K562 (cell line): ENCODE results near the gene GNPAT. TPM values are rescaled to one million over a fixed set of nuclear protein-coding genes. Genes with fewer than 3 reads are reported as not detected.

Experiments
- ARID1B ChIP-seq: fragments of 450-650 bp; IDR thresholded peaks from 2 replicates; pipeline ENCODE4 v1.6.1; 2016; ENCODE audit warnings: antibody characterized with exemption, mild to moderate bottlenecking, inconsistent platforms
- BRF2 ChIP-seq: IDR thresholded peaks from 3 replicates; pipeline ENCODE4 v1.6.1; 2011; ENCODE audit warnings: borderline replicate concordance, mild to moderate bottlenecking; ENCODE audit not compliant: insufficient read length, insufficient read depth
- CCAR2 ChIP-seq: fragments of 200-400 bp; formaldehyde crosslinking; IDR thresholded peaks from 2 replicates; pipeline ENCODE4 v1.6.1; 2017; ENCODE audit warnings: mild to moderate bottlenecking, low read depth, low read length
- CEBPG ChIP-seq, 3 experiments: fragments of 200-800 bp in 1 of 3; sonication (Bioruptor generic) in 1 of 3; sonication (generic) in 1 of 3; formaldehyde crosslinking in 1 of 3; IDR thresholded peaks in 2 of 3; conservative IDR thresholded peaks in 1 of 3; 2 replicates each; pipeline versions ENCODE4 v1.6.1 to v1.8.0; 2016 to 2022; ENCODE audit warnings: missing compliant biosample characterization in 2 of 3, missing genetic modification characterization in 2 of 3, mild to moderate bottlenecking in 1 of 3, missing genetic modification reagents in 1 of 3
- CREB3 ChIP-seq: fragments of 450-650 bp; conservative IDR thresholded peaks from 2 replicates; pipeline ENCODE4 v1.6.1; 2016; ENCODE audit warnings: missing genetic modification characterization, low read depth, mild to moderate bottlenecking, missing compliant biosample characterization, moderate library complexity
- ETV5 ChIP-seq: sonication (generic); formaldehyde crosslinking; IDR thresholded peaks from 2 replicates; pipeline ENCODE4 v1.4.0; 2020; ENCODE audit warnings: low read depth, mild to moderate bottlenecking, missing genetic modification reagents
- HDAC8 ChIP-seq: fragments of 450-650 bp; IDR thresholded peaks from 2 replicates; pipeline ENCODE4 v1.6.1; 2016; ENCODE audit warnings: mild to moderate bottlenecking, missing genetic modification characterization, moderate library complexity, missing compliant biosample characterization
- HES1 ChIP-seq: fragments of 450-650 bp; IDR thresholded peaks from 2 replicates; pipeline ENCODE4 v1.6.1; 2016; ENCODE audit warnings: low read depth, mild to moderate bottlenecking, moderate library complexity
- KLF6 ChIP-seq: fragments of 250-450 bp; sonication (Bioruptor Pico); IDR thresholded peaks from 2 replicates; pipeline ENCODE4 v1.4.0; 2020; ENCODE audit warnings: mild to moderate bottlenecking, moderate library complexity, borderline replicate concordance
- MCM3 ChIP-seq: fragments of 450-650 bp; IDR thresholded peaks from 2 replicates; pipeline ENCODE4 v1.6.1; 2016
- MED1 ChIP-seq: sonication (generic); formaldehyde crosslinking; IDR thresholded peaks from 2 replicates; pipeline ENCODE4 v1.8.1; 2023; ENCODE audit warnings: missing genetic modification reagents, borderline replicate concordance
- MEF2D ChIP-seq: conservative IDR thresholded peaks from 2 replicates; pipeline ENCODE4 v1.6.1; 2016; ENCODE audit warnings: low read depth, missing genetic modification characterization, missing compliant biosample characterization
- NR2C1 ChIP-seq, 2 experiments: fragments of 450-650 bp; IDR thresholded peaks; 2 replicates each; pipeline ENCODE4 v1.6.1; 2017; ENCODE audit warnings: mild to moderate bottlenecking in 2 of 2, antibody characterized with exemption in 1 of 2, inconsistent platforms in 1 of 2, missing compliant biosample characterization in 1 of 2, missing genetic modification characterization in 1 of 2
- PML ChIP-seq: IDR thresholded peaks from 2 replicates; pipeline ENCODE4 v1.6.1; 2012; ENCODE audit warnings: low read length, inconsistent platforms
- SOX6 ChIP-seq: fragments of 450-650 bp; IDR thresholded peaks from 2 replicates; pipeline ENCODE4 v1.6.1; 2014; ENCODE audit warnings: mild to moderate bottlenecking
- TAF1 ChIP-seq: IDR thresholded peaks from 2 replicates; pipeline ENCODE4 v1.6.1; 2011; ENCODE audit warnings: mild to moderate bottlenecking, low read length, moderate library complexity; ENCODE audit not compliant: insufficient read depth, control insufficient read depth, severe bottlenecking; ENCODE audit errors: extremely low read depth
- VEZF1 ChIP-seq: fragments of 200-800 bp; sonication (Bioruptor generic); IDR thresholded peaks from 2 replicates; pipeline ENCODE4 v1.6.1; 2017; ENCODE audit warnings: missing genetic modification characterization, missing compliant biosample characterization
- ZBTB12 ChIP-seq: fragments of 250-450 bp; sonication (Bioruptor Pico); IDR thresholded peaks from 2 replicates; pipeline ENCODE4 v1.4.0; 2020
- ZFP30 ChIP-seq: fragments of 250-450 bp; sonication (Bioruptor Pico); IDR thresholded peaks from 2 replicates; pipeline ENCODE4 v1.8.0; 2022; ENCODE audit warnings: moderate library complexity, mild to moderate bottlenecking, inconsistent platforms, borderline replicate concordance
- ZNF224 ChIP-seq: sonication (generic); formaldehyde crosslinking; IDR thresholded peaks from 2 replicates; pipeline ENCODE4 v1.8.0; 2022; ENCODE audit warnings: mild to moderate bottlenecking, missing genetic modification reagents
- ZNF444 ChIP-seq: fragments of 250-450 bp; sonication (Bioruptor Pico); IDR thresholded peaks from 2 replicates; pipeline ENCODE4 v1.4.0; 2020; ENCODE audit warnings: mild to moderate bottlenecking, moderate library complexity
- polyA plus RNA-seq, 8 experiments: library from polyadenylated mRNA; depleted of rRNA in 4 of 8; stranded (reverse) in 5 of 8; unstranded in 3 of 8; fragments of >200 nt; fragmentation: Nextera tagmentation in 2 of 8; fragmentation: Illumina TruSeq in 1 of 8; extraction: Ambion mirVana in 2 of 8; extraction: Trizol in 1 of 8; gene quantifications; 2 replicates each; pipeline versions ENCODE4 v1.2.1 to v1.2.3, GENCODE V29; 2011 to 2014; ENCODE audit warnings: inconsistent platforms in 1 of 8, missing spikeins in 1 of 8
- total RNA-seq, 7 experiments: library from RNA; depleted of rRNA in 6 of 7; stranded (reverse); fragments of >200 nt in 6 of 7; fragmentation: Illumina TruSeq in 2 of 7; extraction: Trizol in 2 of 7; gene quantifications; 2 replicates each; pipeline versions ENCODE4 v1.2.1 to v1.2.3, GENCODE V29; 2011 to 2021; ENCODE audit warnings: low replicate concordance in 1 of 7

Gene GNPAT
- total and polyA plus RNA-seq, 9 of the 15 experiments (the other 6 are each of a cell fraction or from before 2014, with no cell fraction given): 32.1 to 68.8 (median 50.7) TPM

GRCh38 chr1:231240883-231241735 lies at the start of gene GNPAT (continued):
- TF ChIP-seq BRF2 (no peak), KLF6 (CRISPR knock-in tag) (peak; percentile 24; the same call in 1 of the 2 replicates), VEZF1 (peak; percentile 57), ZNF224 (0 out of 2 replicates have a peak, but pooled peaks have one; percentile 15), ZBTB12 (CRISPR knock-in tag) (no peak), ETV5 (peak; percentile 33; the same call in 1 of the 2 replicates), ZNF444 (CRISPR knock-in tag) (no peak), CREB3 (tag) (no peak), HES1 (no peak), NR2C1 (IDR thresholded peaks at IDR 0.05) (no peak), NR2C1 (tag; IDR thresholded peaks at IDR 0.05) (peak; percentile 35; the same call in 1 of the 2 replicates), TAF1 (peak; percentile 99), CCAR2 (no peak), MED1 (no peak), ARID1B (no peak), HDAC8 (0 out of 2 replicates have a peak, but pooled peaks have one; percentile 53), CEBPG (CRISPR knock-in tag; IDR thresholded peaks at IDR 0.05) (0 out of 2 replicates have a peak, but pooled peaks have one; percentile 5), CEBPG (tag; conservative IDR thresholded peaks at IDR 0.05 in 1 of 2, IDR thresholded peaks at IDR 0.05 in 1 of 2) (no peak), PML (peak; percentile 87), ZFP30 (no peak), MEF2D (tag) (no peak), SOX6 (0 out of 2 replicates have a peak, but pooled peaks have one; percentile 42), MCM3 (no peak)
